ENCODE results near the gene WDR62. TPM values are rescaled to one million over a fixed set of nuclear protein-coding genes. Genes with fewer than 3 reads are reported as not detected.

WDR62 gene
- total and polyA plus RNA-seq, 8 donors, result 3.7 to 6.7 (median 4.4) TPM

DNA sequence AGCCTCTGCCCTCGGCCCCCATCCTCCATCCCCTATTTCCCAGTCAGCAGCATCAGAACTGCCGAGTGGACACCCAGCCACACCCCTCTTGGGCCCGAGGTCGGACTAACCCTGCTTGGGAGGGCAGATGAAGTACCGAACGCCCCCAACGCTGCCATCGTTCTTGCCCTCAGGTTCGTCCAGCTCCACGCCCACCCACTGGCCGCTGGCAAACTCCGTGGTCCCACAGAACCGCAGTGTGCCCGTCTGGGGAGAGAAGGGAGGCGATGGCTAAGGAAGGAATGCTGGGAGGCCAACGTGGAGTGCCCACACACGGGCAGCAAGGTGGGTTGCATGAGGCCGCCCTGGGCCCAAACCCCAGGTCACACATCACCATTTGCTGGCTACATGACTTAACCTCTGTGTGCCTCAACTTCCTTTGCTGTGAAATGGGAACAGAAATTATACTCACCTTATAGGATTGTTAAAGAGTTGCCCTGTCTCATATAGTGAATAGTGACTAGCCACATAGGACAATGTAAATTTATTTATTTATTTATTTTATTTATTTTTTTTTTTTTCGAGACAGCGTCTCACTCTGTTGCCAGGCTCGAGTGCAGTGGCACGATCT is 35.5 kb upstream of the WDR62 start:
- intact Hi-C loops (cut with DNase I), result no loop called here
- H3K36me3 ChIP-seq, result peaks cover 0 to 20% of the 10 kb centered on the region in 2 donors
- peaks cover 0 to 7% of the 10 kb centered on the region in 2 donors for H3K4me1 ChIP-seq
- DNase-seq, result peak in 1 of 4 donors; percentile 41
- H3K9me3 ChIP-seq, result no peaks in the 10 kb centered on the region
- no peak overlapping the region for H3K4me3 ChIP-seq
- TF ChIP-seq CTCF (IDR thresholded peaks at IDR 0.05), result no peak
- H3K27me3 ChIP-seq, result no peaks in the 10 kb centered on the region
- ATAC-seq, result no peak
- no peak overlapping the region for H3K27ac ChIP-seq

- no peaks in the 10 kb centered on the region for H3K9me3 ChIP-seq
- no peak overlapping the region for H3K27ac ChIP-seq
- intact Hi-C loops (cut with DNase I), result no loop called here
- H3K4me3 ChIP-seq, result no peak overlapping the region
- no peak for TF ChIP-seq CTCF (IDR thresholded peaks at IDR 0.05)
- no peak for DNase-seq
- no peaks in the 10 kb centered on the region for H3K27me3 ChIP-seq
- H3K36me3 ChIP-seq, result peaks cover 0 to 34% of the 10 kb centered on the region in 2 donors
- no peak for ATAC-seq
- H3K4me1 ChIP-seq, result no peaks in the 10 kb centered on the region
These were observed 31.3 kb upstream of the WDR62 start for GRCh38 chr19:36023432-36023831.

- Histone ChIP-seq H3K9me3 (no peaks in the 10 kb centered on the region), H3K27ac (no peak overlapping the region), H3K4me3 (no peak overlapping the region), H3K36me3 (peaks cover 0 to 34% of the 10 kb centered on the region in 2 donors), H3K4me1 (no peaks in the 10 kb centered on the region), H3K27me3 (no peaks in the 10 kb centered on the region)
- intact Hi-C loops (cut with DNase I), result no loop called here
- ATAC-seq (no peak), DNase-seq (no peak)
- TF ChIP-seq CTCF (IDR thresholded peaks at IDR 0.05), result no peak
These were observed 29.2 kb upstream of the WDR62 start for GRCh38 chr19:36025541-36025940.

- Histone ChIP-seq H3K27ac (no peak overlapping the region), H3K36me3 (peaks cover 0 to 34% of the 10 kb centered on the region in 2 donors), H3K27me3 (no peaks in the 10 kb centered on the region), H3K4me1 (no peaks in the 10 kb centered on the region), H3K4me3 (no peak overlapping the region), H3K9me3 (no peaks in the 10 kb centered on the region)
- intact Hi-C loops (cut with DNase I), result no loop called here
- ATAC-seq, result no peak
- TF ChIP-seq CTCF (IDR thresholded peaks at IDR 0.05), result no peak
- DNase-seq, result no peak
These were observed 28.4 kb upstream of the WDR62 start for GRCh38 chr19:36026091-36026876.

DNA sequence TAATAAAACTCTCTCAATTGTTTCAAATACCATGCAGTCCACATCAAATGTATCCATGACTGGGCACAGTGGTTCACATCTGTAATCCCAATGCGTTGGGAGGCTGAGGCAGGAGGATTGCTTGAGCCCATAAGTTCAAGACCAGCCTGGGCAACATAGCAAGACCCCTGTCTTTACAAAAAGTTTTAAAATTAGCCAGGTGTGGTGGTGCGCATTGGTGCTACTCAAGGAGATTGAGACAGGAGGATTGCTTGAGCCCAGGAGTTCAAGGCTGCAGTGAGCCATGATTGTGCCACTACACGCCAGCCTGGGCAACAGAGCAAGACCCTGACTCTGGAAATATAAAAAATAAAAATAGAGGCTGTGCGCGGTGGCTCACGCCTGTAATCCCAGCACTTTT is 27.0 kb upstream of the WDR62 start:
- no peak for TF ChIP-seq CTCF (IDR thresholded peaks at IDR 0.05)
- H3K36me3 ChIP-seq, result peaks cover 0 to 27% of the 10 kb centered on the region in 2 donors
- ATAC-seq (no peak), DNase-seq (no peak)
- H3K4me3 ChIP-seq, result no peak overlapping the region
- no peaks in the 10 kb centered on the region for H3K4me1 ChIP-seq
- H3K27me3 ChIP-seq, result peaks cover 0 to 11% of the 10 kb centered on the region in 2 donors
- no peak overlapping the region for H3K27ac ChIP-seq
- intact Hi-C loops (cut with DNase I), result no loop called here
- H3K9me3 ChIP-seq, result no peaks in the 10 kb centered on the region

Data from left lung (tissue), 10 donors.